Mucosa of rectum (tissue), 2 donors: ENCODE results near the gene ITIH3.

Source experiments
- H3K27ac ChIP-seq, 2 donors: one replicate each; pipeline ENCODE4 v1.7.0; 2013; ENCODE audit warnings: inconsistent platforms in 2 of 2, low read depth in 2 of 2, low read length in 2 of 2
- H3K27me3 ChIP-seq, 2 donors: one replicate each; pipeline ENCODE4 v1.7.0; 2013; ENCODE audit warnings: low read length in 2 of 2; ENCODE audit not compliant: control insufficient read depth in 2 of 2, insufficient read depth in 2 of 2
- H3K36me3 ChIP-seq, 2 donors: one replicate each; pipeline ENCODE4 v1.7.0; 2013; ENCODE audit warnings: low read length in 2 of 2; ENCODE audit not compliant: control insufficient read depth in 2 of 2, insufficient read depth in 2 of 2
- H3K4me1 ChIP-seq, 2 donors: one replicate each; pipeline ENCODE4 v1.7.0; 2013; ENCODE audit warnings: low read length in 2 of 2, mild to moderate bottlenecking in 1 of 2; ENCODE audit not compliant: control insufficient read depth in 2 of 2, insufficient read depth in 2 of 2
- H3K4me3 ChIP-seq, 2 donors: one replicate each; pipeline ENCODE4 v1.7.0; 2013; ENCODE audit warnings: low read length in 2 of 2
- H3K9ac ChIP-seq, 2 donors: one replicate each; pipeline ENCODE4 v1.7.0; 2013; ENCODE audit warnings: low read length in 2 of 2, low read depth in 1 of 2, mild to moderate bottlenecking in 1 of 2
- H3K9me3 ChIP-seq, 2 donors: one replicate each; pipeline ENCODE4 v1.7.0; 2013; ENCODE audit warnings: low read length in 2 of 2; ENCODE audit not compliant: control insufficient read depth in 2 of 2
- donor health status: healthy.
- donor health status: Normal muscosa, but diverticular disease.

ITIH3 gene

DNA sequence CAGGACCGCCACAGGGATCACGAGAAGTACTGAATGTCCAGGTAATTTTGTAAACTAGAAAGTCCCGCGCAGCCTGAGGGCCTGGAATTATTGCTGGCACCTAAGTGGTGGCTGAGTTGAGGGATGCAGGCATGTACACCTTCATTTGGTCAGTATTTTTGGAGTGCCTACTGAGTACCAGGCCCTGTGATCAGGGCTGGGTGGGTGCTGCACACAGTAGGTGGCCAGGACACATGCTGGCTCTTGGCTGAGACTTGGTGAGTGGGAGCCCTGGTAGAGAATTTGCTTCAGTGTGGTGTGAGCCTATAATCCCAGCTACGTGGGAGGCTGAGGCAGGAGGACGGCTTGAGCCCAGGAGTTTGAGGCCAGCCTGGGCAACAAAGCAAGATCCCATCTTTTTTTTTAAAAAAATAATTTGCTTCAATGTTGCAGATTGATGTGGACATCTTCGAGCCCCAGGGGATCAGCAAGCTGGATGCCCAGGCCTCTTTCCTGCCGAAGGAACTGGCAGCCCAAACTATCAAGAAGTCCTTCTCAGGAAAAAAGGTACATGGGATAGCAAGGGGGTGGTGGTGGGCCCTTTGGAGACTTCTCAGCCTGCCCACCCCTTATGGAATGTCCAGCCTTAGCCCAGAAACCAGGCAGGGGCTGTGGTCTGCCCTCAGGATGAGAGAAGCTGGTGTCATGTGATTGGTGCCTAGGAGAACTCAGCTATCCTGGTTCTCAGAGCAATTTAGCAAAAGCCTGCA, 14.6 kb upstream of the ITIH3 start:
- Histone ChIP-seq H3K27ac (no peak overlapping the region), H3K4me3 (no peak overlapping the region)

DNA sequence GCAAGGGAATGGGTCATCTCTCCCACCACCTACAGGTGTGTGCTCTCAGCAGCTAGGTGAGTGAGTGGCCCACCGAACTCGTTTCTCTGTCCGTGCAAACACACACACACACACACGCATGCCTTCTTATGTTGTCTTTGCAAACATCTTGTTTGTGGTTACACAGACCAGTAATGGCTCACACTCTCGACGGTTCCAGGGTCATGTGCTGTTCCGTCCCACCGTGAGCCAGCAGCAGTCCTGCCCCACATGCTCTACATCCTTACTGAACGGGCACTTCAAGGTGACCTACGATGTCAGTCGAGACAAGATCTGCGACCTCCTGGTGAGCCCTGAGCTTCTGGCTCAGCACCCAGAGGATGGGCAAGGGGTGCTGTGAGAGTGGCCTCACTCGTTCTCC, 12.9 kb upstream of the ITIH3 start:
- peaks cover 0 to 3% of the 10 kb centered on the region in 2 donors for H3K27me3 ChIP-seq
- no peak overlapping the region for H3K27ac ChIP-seq
- H3K9me3 ChIP-seq, result no peaks in the 10 kb centered on the region
- no peaks in the 10 kb centered on the region for H3K36me3 ChIP-seq
- H3K9ac ChIP-seq, result no peak overlapping the region
- no peaks in the 10 kb centered on the region for H3K4me1 ChIP-seq
- H3K4me3 ChIP-seq, result no peak overlapping the region

More for the DNA sequence above, 14.6 kb upstream of the ITIH3 start:
- Histone ChIP-seq H3K4me1 (no peaks in the 10 kb centered on the region), H3K36me3 (no peaks in the 10 kb centered on the region), H3K27me3 (peaks cover 0 to 3% of the 10 kb centered on the region in 2 donors), H3K9ac (no peak overlapping the region), H3K9me3 (no peaks in the 10 kb centered on the region)

DNA sequence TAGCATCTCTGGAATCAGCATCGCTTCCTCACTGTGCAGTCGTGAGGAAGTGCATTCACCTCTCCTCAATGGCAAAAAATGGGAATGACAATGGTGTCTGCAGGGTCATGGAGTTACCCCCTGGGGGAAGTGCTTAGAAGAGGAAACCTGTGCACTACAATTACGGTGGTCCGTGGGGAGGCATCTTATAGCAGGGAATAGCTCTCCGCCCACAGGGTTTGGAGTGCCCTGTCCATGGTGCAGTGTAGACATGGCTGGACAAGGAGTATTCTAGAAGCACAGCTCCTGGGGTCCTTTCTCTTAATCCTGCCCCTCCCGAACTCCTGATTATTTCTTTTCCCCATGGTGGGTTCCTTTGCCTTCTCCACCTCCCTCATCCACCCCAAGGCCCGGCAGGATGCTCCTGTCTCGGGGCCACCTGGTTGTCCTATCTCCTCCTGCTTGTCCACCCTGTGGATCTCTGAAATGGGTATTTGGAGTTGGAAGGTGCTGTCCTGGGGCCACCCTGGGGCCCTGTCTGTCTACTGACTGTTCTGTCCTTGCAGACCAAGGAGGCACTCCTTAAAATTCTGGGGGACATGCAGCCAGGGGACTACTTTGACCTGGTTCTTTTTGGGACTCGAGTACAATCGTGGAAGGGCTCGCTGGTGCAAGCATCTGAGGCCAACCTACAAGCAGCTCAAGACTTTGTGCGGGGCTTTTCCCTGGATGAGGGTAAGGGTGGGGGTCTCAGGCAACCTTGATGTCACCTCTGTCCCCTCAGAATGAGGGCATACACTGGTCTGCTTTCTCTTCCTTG, 12.0 kb upstream of the ITIH3 start:
- Histone ChIP-seq H3K27me3 (peaks cover 0 to 3% of the 10 kb centered on the region in 2 donors), H3K27ac (no peak overlapping the region), H3K9me3 (no peaks in the 10 kb centered on the region), H3K4me3 (no peak overlapping the region), H3K4me1 (no peaks in the 10 kb centered on the region), H3K36me3 (no peaks in the 10 kb centered on the region), H3K9ac (no peak overlapping the region)

DNA sequence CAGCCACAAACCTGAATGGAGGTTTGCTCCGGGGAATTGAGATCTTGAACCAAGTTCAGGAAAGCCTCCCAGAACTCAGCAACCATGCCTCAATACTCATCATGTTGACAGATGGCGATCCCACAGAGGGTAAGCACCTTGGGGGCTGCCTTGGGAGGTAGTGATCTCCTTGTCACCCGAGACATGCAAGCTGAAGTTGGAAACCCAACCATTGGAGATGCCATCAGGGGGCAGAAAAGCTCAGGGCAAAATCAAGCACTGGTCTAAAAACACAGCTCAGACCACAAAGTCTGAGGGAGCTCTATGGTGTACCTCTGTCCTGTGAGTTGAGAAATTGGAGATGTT, 11.4 kb upstream of the ITIH3 start:
- Histone ChIP-seq H3K4me1 (no peaks in the 10 kb centered on the region), H3K9me3 (no peaks in the 10 kb centered on the region), H3K9ac (no peak overlapping the region), H3K36me3 (no peaks in the 10 kb centered on the region), H3K27ac (no peak overlapping the region), H3K27me3 (peaks cover 0 to 3% of the 10 kb centered on the region in 2 donors), H3K4me3 (no peak overlapping the region)

DNA sequence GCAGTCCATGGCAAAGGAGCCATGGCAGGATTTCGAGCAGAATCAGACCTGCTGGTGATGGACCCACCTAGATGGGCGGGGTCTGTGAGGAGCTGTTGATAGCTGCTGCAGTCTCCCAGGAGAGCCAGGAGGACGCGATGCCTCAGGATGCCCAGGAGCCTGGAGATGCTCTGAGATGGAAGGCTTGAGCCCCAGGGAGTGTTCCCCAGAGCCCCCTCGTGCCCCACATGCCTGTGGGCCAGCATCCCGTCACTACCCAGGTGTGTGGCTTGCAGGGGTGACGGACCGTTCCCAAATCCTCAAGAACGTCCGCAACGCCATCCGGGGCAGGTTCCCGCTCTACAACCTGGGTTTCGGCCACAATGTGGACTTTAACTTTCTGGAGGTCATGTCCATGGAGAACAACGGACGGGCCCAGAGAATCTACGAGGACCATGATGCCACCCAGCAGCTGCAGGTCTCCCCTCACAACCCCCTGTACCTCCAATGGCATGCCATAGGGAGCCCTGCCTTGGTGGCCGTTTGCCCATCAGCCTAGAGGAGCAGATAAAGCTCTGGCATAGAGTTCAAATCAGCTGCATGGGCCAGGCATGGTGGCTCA, 10.5 kb upstream of the ITIH3 start:
- Histone ChIP-seq H3K36me3 (no peaks in the 10 kb centered on the region), H3K9ac (no peak overlapping the region), H3K4me1 (no peaks in the 10 kb centered on the region), H3K4me3 (no peak overlapping the region), H3K27me3 (peaks cover 0 to 3% of the 10 kb centered on the region in 2 donors), H3K27ac (no peak overlapping the region), H3K9me3 (no peaks in the 10 kb centered on the region)

DNA sequence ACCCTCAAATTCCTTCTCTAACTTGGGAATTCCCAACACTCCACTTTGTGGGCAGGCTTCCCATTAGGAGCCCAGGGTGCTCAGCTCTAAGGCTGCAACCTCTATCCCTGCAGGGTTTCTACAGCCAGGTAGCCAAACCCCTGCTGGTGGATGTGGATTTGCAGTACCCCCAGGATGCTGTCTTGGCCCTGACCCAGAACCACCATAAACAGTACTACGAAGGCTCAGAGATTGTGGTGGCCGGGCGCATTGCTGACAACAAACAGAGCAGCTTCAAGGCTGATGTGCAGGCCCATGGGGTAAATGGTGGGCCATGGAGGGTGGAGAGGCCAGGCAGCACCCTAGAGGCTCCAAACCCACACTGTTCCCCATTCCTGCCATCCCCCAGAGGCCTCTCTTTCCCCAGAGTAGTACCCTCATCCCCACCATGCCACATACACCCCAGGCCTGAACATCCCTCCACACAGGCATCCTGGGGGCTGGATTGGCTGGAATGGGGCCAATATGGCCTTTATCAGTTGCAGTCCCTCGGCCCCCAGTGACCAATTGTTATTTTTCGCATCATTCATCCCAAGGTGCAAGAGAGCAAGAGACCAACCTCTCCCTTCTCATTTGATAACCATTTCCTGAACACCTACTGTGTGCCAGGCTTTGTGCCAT, 9.5 kb upstream of the ITIH3 start:
- H3K4me3 ChIP-seq, result no peak overlapping the region
- H3K9me3 ChIP-seq, result no peaks in the 10 kb centered on the region
- no peak overlapping the region for H3K9ac ChIP-seq
- H3K36me3 ChIP-seq, result no peaks in the 10 kb centered on the region
- H3K4me1 ChIP-seq, result no peaks in the 10 kb centered on the region
- no peak overlapping the region for H3K27ac ChIP-seq
- peaks cover 0 to 3% of the 10 kb centered on the region in 2 donors for H3K27me3 ChIP-seq

DNA sequence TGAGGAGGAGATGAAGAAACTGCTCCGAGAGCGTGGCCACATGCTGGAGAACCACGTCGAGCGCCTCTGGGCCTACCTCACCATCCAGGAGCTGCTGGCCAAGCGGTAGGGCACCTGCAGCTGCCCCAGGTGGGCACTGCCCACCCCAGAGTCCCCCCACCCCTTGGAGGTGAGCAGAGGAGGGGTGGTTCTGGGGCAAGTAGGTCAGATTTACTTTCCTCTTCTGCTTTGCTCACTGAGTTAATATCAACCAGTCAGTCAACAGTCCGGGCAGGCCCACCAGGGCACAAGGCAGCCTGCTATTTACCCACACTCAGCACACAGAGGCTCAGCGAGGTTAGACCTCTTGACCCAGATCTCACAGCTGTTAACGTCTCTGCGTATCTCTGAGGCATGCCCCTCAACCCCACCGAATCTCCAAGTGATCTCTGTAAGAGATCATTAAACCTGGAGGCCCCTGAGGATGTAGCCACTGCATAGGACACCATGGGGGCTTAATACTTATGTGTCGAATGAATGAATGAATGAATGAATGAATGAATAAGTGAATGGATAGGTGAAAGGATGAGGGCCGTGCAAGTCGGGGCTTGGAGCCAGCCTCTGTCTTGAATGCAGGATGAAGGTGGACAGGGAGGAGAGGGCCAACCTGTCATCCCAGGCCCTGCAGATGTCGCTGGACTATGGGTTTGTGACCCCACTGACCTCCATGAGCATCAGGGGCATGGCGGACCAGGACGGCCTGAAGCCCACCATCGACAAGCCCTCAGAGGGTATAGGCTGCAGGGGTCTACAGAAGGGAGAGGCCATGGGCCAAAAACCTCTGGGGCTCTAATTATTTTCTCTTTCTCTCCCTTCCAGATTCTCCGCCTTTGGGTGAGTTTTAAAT, 8.0 kb upstream of the ITIH3 start:
- peaks cover 0 to 3% of the 10 kb centered on the region in 2 donors for H3K27me3 ChIP-seq
- H3K27ac ChIP-seq, result no peak overlapping the region
- no peak overlapping the region for H3K9ac ChIP-seq
- no peaks in the 10 kb centered on the region for H3K36me3 ChIP-seq
- H3K4me1 ChIP-seq, result no peaks in the 10 kb centered on the region
- H3K9me3 ChIP-seq, result no peaks in the 10 kb centered on the region
- no peak overlapping the region for H3K4me3 ChIP-seq

DNA sequence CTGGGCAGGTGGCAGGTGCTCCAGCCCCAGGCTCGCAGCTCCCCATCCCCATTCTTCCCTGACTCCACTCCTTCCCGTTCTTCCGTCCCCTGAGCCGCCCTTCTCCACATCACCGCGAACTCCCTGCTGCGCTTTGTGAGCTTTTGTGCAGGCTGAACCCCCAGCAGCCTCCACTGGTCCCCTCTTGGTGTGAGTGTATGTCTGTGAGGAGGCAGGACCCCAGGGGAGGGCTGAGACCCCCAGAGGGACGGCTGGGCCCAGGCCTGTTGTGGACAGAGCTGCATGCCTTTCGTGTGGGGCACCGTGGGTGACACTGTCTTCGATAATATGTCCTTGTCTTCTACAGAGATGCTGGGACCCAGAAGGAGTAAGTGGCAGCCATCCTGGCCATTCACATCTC, 7.3 kb upstream of the ITIH3 start:
- Histone ChIP-seq H3K9me3 (no peaks in the 10 kb centered on the region), H3K9ac (no peak overlapping the region), H3K4me3 (no peak overlapping the region), H3K4me1 (no peaks in the 10 kb centered on the region), H3K27ac (no peak overlapping the region), H3K27me3 (no peaks in the 10 kb centered on the region), H3K36me3 (no peaks in the 10 kb centered on the region)

DNA sequence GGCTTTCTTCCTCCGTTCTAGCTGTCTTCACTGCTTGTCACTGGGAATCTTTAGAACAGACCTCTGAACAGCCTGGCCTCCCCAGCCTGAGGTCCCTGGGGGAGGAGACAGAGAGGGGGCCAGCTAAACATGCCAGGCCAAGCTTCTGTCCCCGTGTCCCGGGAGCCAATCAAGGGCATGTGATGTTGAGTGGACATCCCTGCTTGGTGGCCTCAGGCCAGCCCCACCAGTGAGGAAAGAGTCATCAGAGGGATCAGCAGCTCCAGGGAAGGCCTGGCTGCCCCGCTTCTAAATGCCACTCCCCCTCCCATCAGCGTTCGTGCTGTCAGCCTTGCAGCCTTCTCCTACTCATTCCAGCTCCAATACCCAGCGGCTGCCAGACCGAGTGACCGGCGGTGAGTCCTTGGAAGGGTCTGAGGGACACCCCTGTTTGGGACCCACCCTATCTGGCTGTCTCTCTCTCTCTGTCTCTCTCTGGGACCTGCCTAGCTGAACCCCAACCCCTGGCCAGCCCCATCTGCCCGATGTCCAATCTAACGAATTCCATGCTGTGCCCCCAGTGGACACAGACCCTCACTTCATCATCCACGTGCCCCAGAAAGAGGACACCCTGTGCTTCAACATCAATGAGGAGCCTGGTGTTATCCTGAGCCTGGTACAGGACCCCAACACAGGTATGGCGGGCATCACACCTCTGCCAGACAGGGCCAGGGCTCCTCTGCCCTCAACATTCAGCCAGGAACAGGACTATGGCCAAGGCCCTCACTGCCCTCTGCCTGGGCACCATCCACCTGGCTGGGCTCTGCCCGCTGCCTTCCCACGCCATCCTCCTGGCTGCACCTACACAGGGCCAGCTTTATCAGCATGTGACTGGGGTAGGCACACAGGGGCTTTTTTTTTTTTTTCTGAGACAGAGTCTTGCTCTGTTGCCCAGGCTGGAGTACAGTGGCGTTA, 6.6 kb upstream of the ITIH3 start:
- H3K9ac ChIP-seq, result no peak overlapping the region
- no peaks in the 10 kb centered on the region for H3K9me3 ChIP-seq
- no peak overlapping the region for H3K27ac ChIP-seq
- no peaks in the 10 kb centered on the region for H3K36me3 ChIP-seq
- H3K27me3 ChIP-seq, result no peaks in the 10 kb centered on the region
- no peaks in the 10 kb centered on the region for H3K4me1 ChIP-seq
- H3K4me3 ChIP-seq, result no peak overlapping the region
